OCI-LY7 (cell line): Measurements from ENCODE around the gene PTPRT. TPM values are rescaled to one million over a fixed set of nuclear protein-coding genes. Genes with fewer than 3 reads are reported as not detected.

Experiments
- BruUV-seq: library from RNA; stranded (reverse); fragments of 400-500 nt; replicated peaks from 2 replicates; lab custom pipeline; 2021; lab: Mats Ljungman, UMichigan
- CTCF ChIA-PET: fragments of 300-600 bp; sonication (Branson Sonifier 250); formaldehyde crosslinking; loops from one replicate; lab custom pipeline; 2022; ENCODE audit warnings: antibody characterized with exemption; ENCODE audit not compliant: unreplicated experiment; lab: Charles Lee
- POLR2A ChIA-PET: fragments of 300-600 bp; sonication (Branson Sonifier 250); formaldehyde crosslinking; loops from one replicate; lab custom pipeline; 2022; ENCODE audit warnings: antibody characterized with exemption; lab: Charles Lee
- DNase-seq: peaks from one replicate; pipeline ENCODE4 v3.0.0-alpha.2; 2015; ENCODE audit warnings: low spot score
- H2AFZ ChIP-seq: fragments of 200-600 bp; sonication (generic), shearing (Covaris generic); 2 replicates; pipeline ENCODE4 v1.6.1; 2014; ENCODE audit warnings: mild to moderate bottlenecking, antibody characterized with exemption, low read length, moderate library complexity
- H3K27ac ChIP-seq: fragments of 200-600 bp; sonication (generic); 2 replicates; pipeline ENCODE4 v1.5.1; 2014; ENCODE audit warnings: mixed run types, low read depth, mild to moderate bottlenecking, moderate library complexity, low read length, inconsistent platforms; ENCODE audit not compliant: poor library complexity, severe bottlenecking
- H3K36me3 ChIP-seq: fragments of 200-600 bp; sonication (generic); 2 replicates; pipeline ENCODE4 v1.6.1; 2014; ENCODE audit warnings: mild to moderate bottlenecking, antibody characterized with exemption, low read length, moderate library complexity, mixed read lengths; ENCODE audit not compliant: insufficient read depth
- H3K4me1 ChIP-seq: fragments of 200-600 bp; sonication (generic); 2 replicates; pipeline ENCODE4 v1.5.1; 2014; ENCODE audit warnings: mild to moderate bottlenecking, low read length; ENCODE audit not compliant: insufficient read depth, poor library complexity, severe bottlenecking
- H3K4me2 ChIP-seq: fragments of 200-600 bp; sonication (generic); 2 replicates; pipeline ENCODE4 v1.6.1; 2014; ENCODE audit warnings: mild to moderate bottlenecking, low read length
- H3K4me3 ChIP-seq: fragments of 200-600 bp; sonication (generic); 2 replicates; pipeline ENCODE4 v1.5.1; 2014; ENCODE audit warnings: mild to moderate bottlenecking, low read depth, low read length; ENCODE audit not compliant: poor library complexity, severe bottlenecking
- H3K79me2 ChIP-seq: fragments of 200-600 bp; sonication (generic); 2 replicates; pipeline ENCODE4 v1.6.1; 2016; ENCODE audit warnings: low read depth, mild to moderate bottlenecking, low read length, moderate library complexity, mixed read lengths; ENCODE audit not compliant: insufficient read depth
- H3K9me2 ChIP-seq: fragments of 200-600 bp; sonication (generic); 2 replicates; pipeline ENCODE4 v1.6.1; 2016; ENCODE audit warnings: mild to moderate bottlenecking, low read length, mixed read lengths; ENCODE audit not compliant: insufficient read depth
- H3K9me3 ChIP-seq: fragments of 200-600 bp; sonication (generic); 2 replicates; pipeline ENCODE4 v1.6.1; 2014; ENCODE audit warnings: mild to moderate bottlenecking, mixed run types, low read length, mixed read lengths
- H4K20me1 ChIP-seq: fragments of 200-600 bp; sonication (generic); 2 replicates; pipeline ENCODE4 v1.6.1; 2014; ENCODE audit warnings: mild to moderate bottlenecking, antibody characterized with exemption, low read length, moderate library complexity, mixed read lengths; ENCODE audit not compliant: insufficient read depth
- CTCF ChIP-seq: fragments of 200-600 bp; sonication (generic); conservative IDR thresholded peaks from 2 replicates; pipeline ENCODE4 v1.5.1; 2014; ENCODE audit warnings: mild to moderate bottlenecking, antibody characterized with exemption, low read length, moderate library complexity, mixed read lengths
- EZH2phosphoT487 ChIP-seq: fragments of 200-600 bp; sonication (generic); IDR thresholded peaks from 2 replicates; pipeline ENCODE4 v1.6.1; 2018; ENCODE audit warnings: low read depth, borderline replicate concordance, mild to moderate bottlenecking, mixed run types, antibody characterized with exemption, low read length, moderate library complexity, mixed read lengths
- intact Hi-C: fragments of 100-400 bp; cut with micrococcal nuclease; formaldehyde crosslinking; loops from one replicate; pipeline ENCODE4 v1.10.0; 2022; ENCODE audit not compliant: unreplicated experiment
- total RNA-seq, 2 experiments: library from RNA; depleted of rRNA in 1 of 2; stranded (reverse); fragments of >200 nt in 1 of 2; shearing (Covaris generic) in 1 of 2; gene quantifications; 2 replicates each; pipeline ENCODE4 v1.2.3, GENCODE V29; 2014 to 2022

Gene PTPRT
- total RNA-seq, 2 experiments from 2014 or later, result not detected

DNA sequence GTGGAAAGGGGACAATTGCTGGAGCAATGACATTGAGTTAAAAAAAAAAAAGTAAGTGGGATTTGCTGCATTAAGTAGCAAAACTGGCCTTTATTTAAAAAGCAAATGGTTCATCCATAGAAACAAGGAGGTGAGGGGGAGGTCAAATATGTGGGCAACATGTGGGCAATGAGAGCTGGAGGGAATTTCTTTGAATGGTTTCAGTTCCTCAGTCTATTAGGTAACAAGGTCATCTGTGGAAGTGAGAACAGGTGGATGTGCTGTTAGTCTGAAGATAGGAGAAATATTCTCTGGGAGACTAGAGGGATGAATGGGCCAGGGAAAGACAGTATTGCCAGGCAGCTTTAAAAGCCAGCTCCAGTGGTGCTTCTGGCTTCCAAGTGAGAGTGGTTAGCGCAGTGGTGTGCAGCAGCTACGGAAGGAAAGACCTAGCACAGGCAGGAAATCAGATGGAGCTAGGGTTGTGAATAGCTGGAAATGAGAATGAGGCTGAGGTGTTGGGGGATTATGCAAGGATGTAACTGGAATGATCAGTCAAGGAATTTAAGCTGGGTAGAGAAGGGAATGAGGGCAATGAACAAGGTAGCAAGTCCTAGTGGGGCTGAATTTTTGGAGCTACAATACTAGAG lies 727.6 kb downstream of the PTPRT start:
- no peak overlapping the region for H2AFZ ChIP-seq
- no peak overlapping the region for H3K4me3 ChIP-seq
- H3K9me3 ChIP-seq, result no peaks in the 10 kb centered on the region
- no peak overlapping the region for H3K27ac ChIP-seq
- no peaks in the 10 kb centered on the region for H3K79me2 ChIP-seq
- no peak for TF ChIP-seq EZH2phosphoT487
- TF ChIP-seq CTCF, result no peak
- no peaks in the 10 kb centered on the region for H3K36me3 ChIP-seq
- POLR2A ChIA-PET, result interaction anchor here (0.7 kb wide), 1 partner anchor 515 kb away, joined by 3 read pairs; no protein-coding TSS in a partner anchor
- intact Hi-C loops, result no loop called here
- CTCF ChIA-PET, result no interaction called here
- no peak overlapping the region for H3K4me2 ChIP-seq
- H3K9me2 ChIP-seq, result no peaks in the 10 kb centered on the region
- H3K4me1 ChIP-seq, result no peaks in the 10 kb centered on the region
- BruUV-seq, result no TSS peak
- H4K20me1 ChIP-seq, result no peaks in the 10 kb centered on the region
- DNase-seq, result no peak

- no peak overlapping the region for H3K4me2 ChIP-seq
- POLR2A ChIA-PET, result interaction anchor here (0.6 kb wide), 1 partner anchor 941 kb away, joined by 3 read pairs; no protein-coding TSS in a partner anchor
- intact Hi-C loops, result no loop called here
- CTCF ChIA-PET, result no interaction called here
- no TSS peak for BruUV-seq
- H2AFZ ChIP-seq, result no peak overlapping the region
- TF ChIP-seq EZH2phosphoT487 (no peak), CTCF (no peak)
- H3K9me2 ChIP-seq, result no peaks in the 10 kb centered on the region
- H3K36me3 ChIP-seq, result no peaks in the 10 kb centered on the region
- no peaks in the 10 kb centered on the region for H3K9me3 ChIP-seq
- no peak for DNase-seq
- no peaks in the 10 kb centered on the region for H4K20me1 ChIP-seq
- H3K4me3 ChIP-seq, result no peak overlapping the region
- H3K27ac ChIP-seq, result no peak overlapping the region
- no peaks in the 10 kb centered on the region for H3K79me2 ChIP-seq
- H3K4me1 ChIP-seq, result no peaks in the 10 kb centered on the region
Observed at GRCh38 chr20:42461291-42461690, 728.4 kb downstream of the PTPRT start.

GRCh38 chr20:42447270-42447669 lies 742.4 kb downstream of the PTPRT start:
- no peaks in the 10 kb centered on the region for H4K20me1 ChIP-seq
- H3K9me2 ChIP-seq, result no peaks in the 10 kb centered on the region
- no peak overlapping the region for H3K4me2 ChIP-seq
- CTCF ChIA-PET, result no interaction called here
- DNase-seq, result no peak
- H3K4me1 ChIP-seq, result no peaks in the 10 kb centered on the region
- TF ChIP-seq CTCF (no peak), EZH2phosphoT487 (no peak)
- H3K79me2 ChIP-seq, result no peaks in the 10 kb centered on the region
- intact Hi-C loops, result no loop called here
- no peaks in the 10 kb centered on the region for H3K9me3 ChIP-seq
- no peak overlapping the region for H3K27ac ChIP-seq
- POLR2A ChIA-PET, result no interaction called here
- BruUV-seq, result no TSS peak
- H2AFZ ChIP-seq, result no peak overlapping the region
- H3K4me3 ChIP-seq, result no peak overlapping the region
- H3K36me3 ChIP-seq, result no peaks in the 10 kb centered on the region
